HL-60/S4 treated with phorbol 12-myristate 13-acetate at 8.2 ng/mL for 4 days and 3 days (cell line): ENCODE data around the gene BRSK2.
"Not testable (repeated sequence)": the region's sequence is repeated elsewhere in the genome, so short reads cannot be mapped to it uniquely, and the experiment has no call there.

Source experiments
- in situ Hi-C: fragments of 300-500 bp; cut with MboI; formaldehyde crosslinking; loops from 2 replicates; pipeline ENCODE4 v1.15.0; 2022; ENCODE audit warnings: low sequenced_read_pairs

BRSK2 gene

GRCh38 chr11:1406571-1407485, 17.1 kb downstream of the BRSK2 start:
- in situ Hi-C loops = no loop called here

GRCh38 chr11:1407668-1408067, 17.9 kb downstream of the BRSK2 start:
- in situ Hi-C loops = no loop called here

DNA sequence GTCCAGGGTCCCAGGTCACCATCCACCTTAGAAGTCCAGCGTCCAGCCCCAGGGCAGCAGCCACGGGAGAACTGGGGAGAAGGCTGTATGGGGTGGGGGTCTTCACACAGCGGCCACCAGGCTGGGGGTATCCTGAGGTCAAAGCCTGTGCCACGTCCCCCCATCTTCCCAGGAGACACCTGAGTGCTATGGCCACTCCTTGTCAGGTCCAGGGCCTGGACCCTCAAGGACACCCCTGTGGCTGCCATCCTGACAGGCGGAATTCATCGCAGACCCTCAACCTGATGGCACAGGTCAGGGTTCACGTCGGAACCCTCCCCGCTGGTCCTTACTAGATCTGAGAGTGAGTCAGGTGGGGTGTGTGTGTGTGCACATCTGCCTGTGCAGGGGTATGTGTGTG, 18.6 kb downstream of the BRSK2 start:
- in situ Hi-C loops = no loop called here

DNA sequence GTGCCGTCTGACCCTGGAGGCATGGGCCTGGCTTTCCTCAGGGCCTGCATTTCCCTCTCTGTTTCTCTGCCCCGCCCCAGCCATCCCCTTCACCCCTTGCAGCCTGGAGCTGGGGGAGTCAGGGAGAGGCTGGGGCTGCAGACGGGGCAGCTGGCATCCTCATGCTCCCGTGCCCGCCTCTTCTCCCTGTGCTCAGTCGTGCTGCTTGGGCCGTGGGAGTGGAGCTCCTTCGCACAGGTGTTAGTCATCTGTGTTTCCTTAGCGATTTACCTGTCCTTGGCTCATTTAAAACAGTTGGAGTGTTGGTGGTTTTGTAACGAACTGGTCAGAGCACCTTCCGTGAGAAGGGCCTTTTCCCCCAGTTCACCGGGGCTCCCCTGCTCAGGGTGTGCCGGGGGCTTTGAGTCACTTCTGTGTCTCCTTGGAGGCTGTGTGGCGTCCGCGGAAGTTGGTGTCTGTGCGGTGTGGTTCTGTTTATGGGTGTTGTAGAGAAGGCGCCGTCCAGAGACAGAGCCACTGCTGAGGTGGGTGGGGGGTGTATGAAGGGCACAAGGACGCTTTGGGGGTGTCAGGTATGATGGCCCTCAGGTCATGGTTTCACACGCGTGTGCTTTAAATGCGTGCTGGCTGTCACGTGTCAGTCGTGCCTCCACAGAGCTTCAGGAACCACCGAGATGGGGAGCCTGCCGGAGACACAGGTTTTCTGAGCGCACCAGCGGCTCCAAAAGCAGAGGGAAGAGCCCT, 19.5 kb downstream of the BRSK2 start:
- in situ Hi-C loops = no loop called here

DNA sequence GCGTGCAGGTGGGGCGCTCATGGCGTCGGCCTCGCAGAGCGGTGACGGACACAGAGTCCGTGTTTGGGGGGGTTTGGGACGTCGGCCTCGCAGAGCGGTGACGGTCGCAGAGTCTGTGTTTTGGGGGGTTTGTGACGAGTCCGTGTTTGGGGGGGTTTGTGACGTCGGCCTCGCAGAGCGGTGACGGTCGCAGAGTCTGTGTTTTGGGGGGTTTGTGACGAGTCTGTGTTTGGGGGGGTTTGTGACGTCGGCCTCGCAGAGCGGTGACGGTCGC, 20.1 kb downstream of the BRSK2 start:
- in situ Hi-C loops = not testable (repeated sequence)

GRCh38 chr11:1410366-1411291, 20.9 kb downstream of the BRSK2 start:
- in situ Hi-C loops = no loop called here

- in situ Hi-C loops = no loop called here
These were observed 21.6 kb downstream of the BRSK2 start for GRCh38 chr11:1411301-1411700.

DNA sequence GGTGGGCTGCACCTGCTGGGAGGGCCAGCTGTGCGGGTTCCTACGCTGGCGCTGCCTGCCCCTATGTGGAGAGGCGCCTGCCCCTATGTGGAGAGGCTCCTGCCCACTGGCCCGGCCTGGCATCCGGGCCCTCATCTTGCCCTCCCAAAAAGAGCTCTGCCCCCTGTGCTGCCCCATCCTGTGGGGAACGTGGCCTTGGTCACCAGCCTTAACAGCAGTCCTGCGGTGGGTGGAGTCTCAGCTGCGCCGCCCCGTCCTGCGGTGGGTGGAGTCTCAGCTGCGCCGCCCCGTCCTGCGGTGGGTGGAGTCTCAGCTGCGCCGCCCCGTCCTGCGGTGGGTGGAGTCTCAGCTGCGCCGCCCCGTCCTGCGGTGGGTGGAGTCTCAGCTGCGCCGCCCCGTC, 22.0 kb downstream of the BRSK2 start:
- in situ Hi-C loops = not testable (repeated sequence)

DNA sequence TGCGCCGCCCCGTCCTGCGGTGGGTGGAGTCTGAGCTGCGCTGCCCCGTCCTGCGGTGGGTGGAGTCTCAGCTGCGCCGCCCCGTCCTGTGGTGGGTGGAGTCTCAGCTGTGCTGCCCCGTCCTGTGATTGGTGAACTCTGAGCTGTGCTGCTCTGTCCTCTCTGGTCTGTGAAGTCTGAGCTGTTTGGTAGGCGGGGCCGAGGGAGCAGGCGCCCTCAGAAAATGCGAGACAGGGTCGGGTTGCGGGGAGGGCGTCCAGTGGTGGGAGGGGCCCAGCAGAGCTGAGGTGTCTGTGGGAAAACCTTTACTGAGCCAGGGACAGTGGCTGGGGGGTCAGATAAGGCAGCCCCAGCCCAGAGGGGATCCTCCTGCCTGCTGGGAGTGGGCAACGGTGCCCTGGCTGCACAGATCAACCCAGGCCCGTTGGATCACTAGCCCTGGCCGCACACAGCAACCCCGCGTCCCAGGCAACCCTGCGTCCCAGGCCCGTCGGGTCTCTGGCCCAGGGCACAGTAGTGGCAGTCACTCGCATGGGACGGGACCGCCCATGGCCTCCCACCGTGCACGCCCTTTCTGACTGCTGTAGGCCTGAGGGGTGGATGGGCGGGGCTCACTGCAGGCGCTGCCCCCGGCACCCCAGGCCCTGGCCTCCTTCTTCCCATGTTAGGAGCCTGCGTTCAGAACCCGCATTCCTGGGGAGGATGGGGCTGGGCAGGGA, 22.8 kb downstream of the BRSK2 start:
- in situ Hi-C loops = no loop called here

DNA sequence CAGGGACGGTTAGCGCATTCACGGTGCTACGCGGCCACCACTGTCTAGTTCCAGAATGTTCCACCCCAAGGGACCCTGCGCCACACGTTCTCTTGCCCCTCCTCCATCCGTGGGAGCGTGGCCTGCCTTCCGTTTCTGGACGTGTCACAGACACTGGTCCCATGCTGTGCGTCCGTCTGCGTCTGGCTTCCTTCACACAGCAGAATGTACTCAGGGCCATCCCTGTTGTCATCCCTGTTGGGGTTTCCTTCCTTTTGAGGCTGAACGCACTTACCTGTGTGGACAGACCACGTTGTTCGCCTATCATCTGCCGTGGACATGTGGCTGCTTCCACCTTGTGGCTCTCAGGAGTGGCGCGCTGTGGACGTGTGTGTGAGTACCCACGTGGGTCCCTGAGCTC, 24.9 kb downstream of the BRSK2 start:
- in situ Hi-C loops = no loop called here

- in situ Hi-C loops = no loop called here
These were observed 25.9 kb downstream of the BRSK2 start for GRCh38 chr11:1415631-1416030.

- in situ Hi-C loops = not testable (repeated sequence)
These were observed 28.6 kb downstream of the BRSK2 start for GRCh38 chr11:1418192-1418795.

DNA sequence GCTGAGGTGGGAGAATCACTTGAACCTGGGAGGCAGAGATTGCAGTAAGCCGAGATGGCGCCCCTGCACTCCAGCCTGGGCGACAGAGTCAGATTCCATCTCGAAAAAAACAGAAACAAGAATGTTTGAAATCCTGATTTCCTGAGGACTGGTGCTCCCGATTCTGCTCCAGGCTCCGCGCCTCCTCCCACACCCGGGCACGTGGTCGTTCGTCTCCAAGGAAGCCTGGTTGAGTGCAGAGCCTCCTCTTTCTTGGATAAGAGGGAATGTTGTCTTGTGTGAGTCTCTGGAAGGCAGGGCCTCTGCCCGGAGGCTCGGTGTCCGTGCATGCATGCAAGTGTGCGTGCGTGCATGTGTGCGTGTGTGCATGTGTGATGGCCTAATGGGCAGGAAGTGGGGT, 30.1 kb downstream of the BRSK2 start:
- in situ Hi-C loops = no loop called here

DNA sequence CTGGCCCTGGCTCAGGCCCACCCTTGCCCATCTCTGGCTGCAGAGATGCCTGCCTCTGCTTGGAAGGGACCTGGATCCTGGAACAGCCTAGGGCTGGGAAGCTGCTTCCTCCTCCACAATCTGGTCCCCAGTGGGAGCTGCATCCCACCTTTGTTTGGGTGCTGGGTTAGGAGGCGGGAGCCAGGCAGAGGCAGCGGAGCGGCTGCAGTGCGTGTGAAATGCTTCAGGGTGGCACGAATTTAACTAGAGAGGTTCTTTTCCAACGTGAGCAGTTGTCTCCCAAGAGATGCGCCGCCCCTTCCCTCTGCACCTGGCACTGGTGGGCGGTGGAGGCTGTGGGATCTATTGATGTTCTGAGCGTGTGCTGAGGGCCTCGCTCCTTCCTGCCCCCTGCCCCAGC, 31.6 kb downstream of the BRSK2 start:
- in situ Hi-C loops = no loop called here

DNA sequence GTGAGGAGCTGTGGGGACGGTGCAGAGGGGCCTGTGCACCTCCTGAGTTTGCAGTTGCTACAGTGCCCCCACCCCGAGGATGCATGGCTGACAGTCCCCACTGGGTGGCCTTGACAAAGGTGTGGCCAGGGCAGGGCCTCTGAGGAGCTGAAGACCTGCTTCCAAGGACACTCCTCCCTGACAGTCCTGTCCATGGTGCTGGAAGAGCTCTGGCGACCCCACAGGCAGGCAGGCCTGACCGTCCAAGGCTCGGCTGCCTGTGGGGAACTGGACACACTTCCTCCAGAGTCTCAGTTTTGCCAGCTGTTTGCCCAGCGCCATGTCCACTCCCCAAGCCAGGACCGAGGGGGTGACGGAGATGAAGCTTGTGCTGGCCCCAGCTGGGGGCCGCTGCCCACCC, 32.7 kb downstream of the BRSK2 start:
- in situ Hi-C loops = no loop called here

DNA sequence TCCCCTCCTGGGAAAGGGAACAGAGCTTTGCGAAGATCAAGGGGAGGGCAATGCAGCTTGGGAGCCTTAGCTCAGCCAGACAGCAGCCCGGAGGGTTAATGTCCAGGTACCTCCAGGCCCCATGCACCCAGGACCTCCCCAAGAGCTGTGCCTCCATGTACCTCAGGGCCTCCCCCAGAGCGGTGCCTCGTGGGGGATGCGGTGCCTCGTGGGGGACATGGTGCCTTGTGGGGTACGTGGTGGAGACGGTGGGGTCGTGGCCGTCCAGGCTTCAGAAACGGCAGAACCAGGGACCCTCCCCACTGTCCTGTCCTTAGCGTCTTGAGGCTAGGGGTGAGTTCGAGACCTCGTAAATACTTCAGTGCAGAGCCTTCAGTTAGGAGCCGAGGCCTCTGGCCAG, 33.2 kb downstream of the BRSK2 start:
- in situ Hi-C loops = no loop called here

GRCh38 chr11:1423406-1423805, 33.7 kb downstream of the BRSK2 start:
- in situ Hi-C loops = not testable (repeated sequence)

DNA sequence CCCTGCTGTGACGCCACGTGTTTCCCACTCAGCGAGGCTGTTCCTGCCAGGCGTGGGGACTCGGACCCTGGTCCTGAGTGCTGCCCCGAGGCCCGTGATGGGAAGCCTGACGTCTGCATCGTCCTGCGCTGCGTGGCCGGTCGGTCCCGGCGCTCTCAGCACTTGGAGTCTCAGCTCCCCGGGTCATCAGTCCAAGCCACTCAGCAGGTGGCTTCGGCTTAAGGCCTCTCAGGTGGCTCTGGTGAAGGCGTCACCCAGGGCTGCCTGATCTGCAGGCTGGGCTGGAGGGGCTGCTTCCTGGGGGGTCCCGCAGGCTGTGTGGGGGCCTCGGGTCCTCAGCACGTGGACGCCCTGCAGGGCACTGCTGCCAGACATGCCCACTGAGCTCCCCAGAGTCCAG, 35.3 kb downstream of the BRSK2 start:
- in situ Hi-C loops = no loop called here

DNA sequence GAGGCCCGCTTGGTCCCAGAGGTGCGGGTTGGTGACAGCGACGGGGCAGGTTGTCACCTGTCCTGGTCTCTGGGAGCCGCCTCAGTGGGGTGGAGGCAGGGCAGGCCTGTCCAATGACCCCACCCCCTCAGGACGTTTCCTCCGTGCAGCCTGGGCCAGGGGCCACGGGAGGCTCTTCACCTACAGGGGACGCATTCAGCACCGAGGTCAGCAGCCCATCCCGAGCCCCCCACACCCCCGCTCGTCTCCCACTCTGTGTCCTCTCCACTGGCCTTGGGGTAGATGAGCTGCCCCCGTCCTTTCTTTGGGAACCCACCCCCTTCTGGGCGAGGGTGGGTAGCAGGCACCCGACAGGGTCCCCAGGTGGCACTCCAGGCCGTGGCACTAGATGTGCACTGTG, 35.7 kb downstream of the BRSK2 start:
- in situ Hi-C loops = no loop called here

GRCh38 chr11:1428762-1429316, 39.1 kb downstream of the BRSK2 start:
- in situ Hi-C loops = no loop called here
